ENCODE results near the gene MAGI2.

MAGI2 gene

DNA sequence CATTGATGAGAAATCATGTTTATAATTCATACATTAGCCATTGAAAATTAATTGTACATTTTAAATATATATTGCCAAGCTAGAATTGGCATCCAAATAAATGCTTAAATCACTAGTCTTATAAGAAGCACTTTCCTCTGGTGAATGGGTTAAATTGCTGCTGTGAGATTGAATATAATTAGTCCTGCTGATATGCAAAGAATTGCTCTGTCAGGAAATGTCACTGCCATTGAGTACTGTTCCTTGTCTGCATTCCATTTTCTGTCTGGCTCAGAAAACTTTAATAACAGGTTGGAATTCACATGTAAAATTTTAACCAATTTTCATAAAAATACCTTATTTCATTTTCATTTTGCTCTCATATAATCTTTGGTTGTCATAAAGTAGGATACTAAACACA lies 589.1 kb downstream of the MAGI2 start:
- Histone ChIP-seq H3K4me3 (ENCODE audit: low read length in 2 of 2) (no peak overlapping the region), H2AK5ac (ENCODE audit: low read depth, low read length) (no peak overlapping the region), H2BK15ac (ENCODE audit: low read length) (no peak overlapping the region), H3K27me3 (ENCODE audit: control insufficient read depth in 3 of 3, insufficient read depth in 3 of 3, low read depth in 1 of 3, low read length in 3 of 3) (no peaks in the 10 kb centered on the region), H3K18ac (ENCODE audit: low read length) (no peak overlapping the region), H2BK120ac (ENCODE audit: low read depth, low read length) (no peak overlapping the region), H3K4me2 (ENCODE audit: insufficient read depth, low read length, poor library complexity, severe bottlenecking) (no peak overlapping the region), H4K8ac (ENCODE audit: low read depth, low read length) (no peak overlapping the region), H2BK12ac (ENCODE audit: low read length) (no peak overlapping the region), H3K23ac (ENCODE audit: low read depth, low read length, poor library complexity) (no peak overlapping the region), H2AFZ (ENCODE audit: low read length) (no peak overlapping the region), H3K79me1 (ENCODE audit: low read depth, low read length) (no peaks in the 10 kb centered on the region), H3K4me1 (ENCODE audit: control insufficient read depth in 2 of 2, insufficient read depth in 1 of 2, low read depth in 1 of 2, low read length in 2 of 2) (peaks cover 4% of the 10 kb centered on the region in 2 donors), H3K36me3 (replicated peaks in 1 of 2; ENCODE audit: control insufficient read depth in 2 of 2, insufficient read depth in 2 of 2, low read length in 2 of 2) (no peaks in the 10 kb centered on the region), H4K91ac (ENCODE audit: low read depth, low read length, poor library complexity) (no peak overlapping the region), H2BK5ac (ENCODE audit: low read length) (no peak overlapping the region), H3K9ac (ENCODE audit: low read depth, low read length, poor library complexity) (no peak overlapping the region), H3K14ac (ENCODE audit: low read length) (no peak overlapping the region), H3K27ac (replicated peaks; ENCODE audit: low read length) (no peak overlapping the region), H3K9me3 (replicated peaks in 1 of 2; ENCODE audit: control insufficient read depth in 2 of 2, insufficient read depth in 1 of 2, low read depth in 1 of 2, low read length in 2 of 2) (no peaks in the 10 kb centered on the region), H3K4ac (ENCODE audit: low read length) (no peak overlapping the region)
- DNase-seq (ENCODE audit: low spot score), result no peak

DNA sequence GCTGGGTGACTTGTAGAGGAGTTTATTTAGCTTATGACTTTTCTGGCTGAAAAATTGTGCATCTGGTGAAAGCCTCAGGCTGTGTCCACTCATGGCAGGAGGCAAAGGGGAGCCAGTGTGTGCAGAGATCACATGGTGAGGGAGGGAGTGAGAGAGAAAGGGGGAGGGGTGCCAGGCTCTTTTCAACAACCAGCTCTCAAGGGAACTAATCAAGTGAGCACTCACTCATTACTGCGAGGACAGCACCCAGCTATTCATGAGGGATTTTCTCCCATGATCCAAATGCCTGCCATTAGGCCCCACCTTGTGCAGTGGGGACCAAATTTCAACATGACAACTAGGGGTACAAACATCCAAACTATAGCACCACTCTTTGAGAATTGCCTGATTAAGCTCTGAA lies 590.2 kb downstream of the MAGI2 start:
- H2BK15ac ChIP-seq (ENCODE audit: low read length), result no peak overlapping the region
- H3K36me3 ChIP-seq (replicated peaks in 1 of 2; ENCODE audit: control insufficient read depth in 2 of 2, insufficient read depth in 2 of 2, low read length in 2 of 2), result no peaks in the 10 kb centered on the region
- H3K14ac ChIP-seq (ENCODE audit: low read length), result no peak overlapping the region
- peak overlapping the region; percentile 25 for H2AFZ ChIP-seq (ENCODE audit: low read length)
- no peak overlapping the region for H2BK120ac ChIP-seq (ENCODE audit: low read depth, low read length)
- no peak overlapping the region for H4K8ac ChIP-seq (ENCODE audit: low read depth, low read length)
- no peaks in the 10 kb centered on the region for H3K27me3 ChIP-seq (ENCODE audit: control insufficient read depth in 3 of 3, insufficient read depth in 3 of 3, low read depth in 1 of 3, low read length in 3 of 3)
- no peak overlapping the region for H3K4me3 ChIP-seq (ENCODE audit: low read length in 2 of 2)
- no peak overlapping the region for H4K91ac ChIP-seq (ENCODE audit: low read depth, low read length, poor library complexity)
- H3K4me2 ChIP-seq (ENCODE audit: insufficient read depth, low read length, poor library complexity, severe bottlenecking), result no peak overlapping the region
- no peak overlapping the region for H3K9ac ChIP-seq (ENCODE audit: low read depth, low read length, poor library complexity)
- no peak overlapping the region for H2BK12ac ChIP-seq (ENCODE audit: low read length)
- H2BK5ac ChIP-seq (ENCODE audit: low read length), result no peak overlapping the region
- no peaks in the 10 kb centered on the region for H3K9me3 ChIP-seq (replicated peaks in 1 of 2; ENCODE audit: control insufficient read depth in 2 of 2, insufficient read depth in 1 of 2, low read depth in 1 of 2, low read length in 2 of 2)
- no peak overlapping the region for H3K4ac ChIP-seq (ENCODE audit: low read length)
- WGBS, 2 donors (ENCODE audit: extremely low coverage in 2 of 2, insufficient read length in 2 of 2, insufficient replicate concordance in 1 of 2), result no CpG with 5 or more reads among the region's 1 CpG
- H3K23ac ChIP-seq (ENCODE audit: low read depth, low read length, poor library complexity), result no peak overlapping the region
- DNase-seq (ENCODE audit: low spot score), result peak; percentile 9
- no peak overlapping the region for H3K27ac ChIP-seq (replicated peaks; ENCODE audit: low read length)
- no peak overlapping the region for H2AK5ac ChIP-seq (ENCODE audit: low read depth, low read length)
- no peaks in the 10 kb centered on the region for H3K79me1 ChIP-seq (ENCODE audit: low read depth, low read length)
- peaks cover 4% of the 10 kb centered on the region in 2 donors for H3K4me1 ChIP-seq (ENCODE audit: control insufficient read depth in 2 of 2, insufficient read depth in 1 of 2, low read depth in 1 of 2, low read length in 2 of 2)
- H3K18ac ChIP-seq (ENCODE audit: low read length), result no peak overlapping the region

DNA sequence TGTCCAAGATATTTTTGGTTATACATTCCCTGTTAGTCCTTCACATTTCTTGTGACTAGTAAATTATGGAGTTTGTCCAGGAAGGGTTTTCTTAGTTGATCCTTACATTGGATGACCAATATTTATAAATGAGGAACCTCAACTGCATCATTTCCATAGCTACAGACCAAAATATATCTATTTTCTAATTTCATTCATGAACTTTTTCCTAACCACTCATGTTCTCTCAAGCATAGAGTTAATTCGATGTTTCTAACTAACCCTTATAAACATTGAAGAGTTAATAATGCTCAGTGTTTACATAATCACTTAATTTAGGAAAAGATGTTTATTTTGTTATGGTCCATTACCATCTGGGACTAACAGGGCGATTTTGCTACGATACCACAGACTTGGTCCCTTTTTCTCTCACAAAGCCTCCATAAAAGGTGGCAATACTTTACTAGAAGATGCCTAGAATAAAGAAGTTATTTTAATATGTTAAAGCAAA lies 591.0 kb downstream of the MAGI2 start:
- H3K14ac ChIP-seq (ENCODE audit: low read length), result no peak overlapping the region
- H4K8ac ChIP-seq (ENCODE audit: low read depth, low read length), result no peak overlapping the region
- no peak overlapping the region for H2AFZ ChIP-seq (ENCODE audit: low read length)
- H2BK120ac ChIP-seq (ENCODE audit: low read depth, low read length), result no peak overlapping the region
- WGBS, 2 donors (ENCODE audit: extremely low coverage in 2 of 2, insufficient read length in 2 of 2, insufficient replicate concordance in 1 of 2), result no CpG with 5 or more reads among the region's 3 CpGs
- no peaks in the 10 kb centered on the region for H3K79me1 ChIP-seq (ENCODE audit: low read depth, low read length)
- no peaks in the 10 kb centered on the region for H3K27me3 ChIP-seq (ENCODE audit: control insufficient read depth in 3 of 3, insufficient read depth in 3 of 3, low read depth in 1 of 3, low read length in 3 of 3)
- no peak overlapping the region for H3K23ac ChIP-seq (ENCODE audit: low read depth, low read length, poor library complexity)
- H3K4ac ChIP-seq (ENCODE audit: low read length), result no peak overlapping the region
- no peak overlapping the region for H2BK5ac ChIP-seq (ENCODE audit: low read length)
- H4K91ac ChIP-seq (ENCODE audit: low read depth, low read length, poor library complexity), result no peak overlapping the region
- H2BK12ac ChIP-seq (ENCODE audit: low read length), result no peak overlapping the region
- no peak overlapping the region for H2BK15ac ChIP-seq (ENCODE audit: low read length)
- no peak for DNase-seq (ENCODE audit: low spot score)
- peaks cover 4% of the 10 kb centered on the region in 2 donors for H3K4me1 ChIP-seq (ENCODE audit: control insufficient read depth in 2 of 2, insufficient read depth in 1 of 2, low read depth in 1 of 2, low read length in 2 of 2)
- no peaks in the 10 kb centered on the region for H3K9me3 ChIP-seq (replicated peaks in 1 of 2; ENCODE audit: control insufficient read depth in 2 of 2, insufficient read depth in 1 of 2, low read depth in 1 of 2, low read length in 2 of 2)
- H3K9ac ChIP-seq (ENCODE audit: low read depth, low read length, poor library complexity), result no peak overlapping the region
- no peaks in the 10 kb centered on the region for H3K36me3 ChIP-seq (replicated peaks in 1 of 2; ENCODE audit: control insufficient read depth in 2 of 2, insufficient read depth in 2 of 2, low read length in 2 of 2)
- H3K4me3 ChIP-seq (ENCODE audit: low read length in 2 of 2), result no peak overlapping the region
- no peak overlapping the region for H3K4me2 ChIP-seq (ENCODE audit: insufficient read depth, low read length, poor library complexity, severe bottlenecking)
- no peak overlapping the region for H3K27ac ChIP-seq (replicated peaks; ENCODE audit: low read length)
- H2AK5ac ChIP-seq (ENCODE audit: low read depth, low read length), result no peak overlapping the region
- no peak overlapping the region for H3K18ac ChIP-seq (ENCODE audit: low read length)

DNA sequence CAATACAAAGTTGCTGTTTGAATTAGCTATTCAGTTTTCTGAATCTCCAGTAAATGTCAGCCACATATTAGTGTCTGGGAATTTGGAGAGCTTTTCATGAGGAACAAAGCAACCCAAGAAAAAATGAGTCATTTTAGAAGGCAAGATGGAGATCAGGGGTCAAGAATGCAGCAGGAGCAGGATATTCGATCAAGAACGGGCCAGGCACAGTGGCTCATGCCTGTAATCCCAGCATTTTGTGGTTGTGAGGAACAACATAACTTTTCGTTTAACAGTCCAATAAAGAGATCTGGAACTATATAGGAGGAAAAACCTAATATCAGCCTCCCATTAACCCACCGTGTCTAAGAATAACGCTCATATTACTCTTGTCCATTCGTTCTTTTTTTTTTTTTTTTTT lies 600.5 kb downstream of the MAGI2 start:
- Histone ChIP-seq H3K27me3 (ENCODE audit: control insufficient read depth in 3 of 3, insufficient read depth in 3 of 3, low read depth in 1 of 3, low read length in 3 of 3) (no peaks in the 10 kb centered on the region), H3K18ac (ENCODE audit: low read length) (no peak overlapping the region), H2AK5ac (ENCODE audit: low read depth, low read length) (no peak overlapping the region), H2BK12ac (ENCODE audit: low read length) (no peak overlapping the region), H3K27ac (replicated peaks; ENCODE audit: low read length) (no peak overlapping the region), H3K79me1 (ENCODE audit: low read depth, low read length) (no peaks in the 10 kb centered on the region), H3K9me3 (replicated peaks in 1 of 2; ENCODE audit: control insufficient read depth in 2 of 2, insufficient read depth in 1 of 2, low read depth in 1 of 2, low read length in 2 of 2) (no peaks in the 10 kb centered on the region), H3K4me1 (ENCODE audit: control insufficient read depth in 2 of 2, insufficient read depth in 1 of 2, low read depth in 1 of 2, low read length in 2 of 2) (no peaks in the 10 kb centered on the region), H3K23ac (ENCODE audit: low read depth, low read length, poor library complexity) (no peak overlapping the region), H2AFZ (ENCODE audit: low read length) (no peak overlapping the region), H3K4me3 (ENCODE audit: low read length in 2 of 2) (no peak overlapping the region), H4K91ac (ENCODE audit: low read depth, low read length, poor library complexity) (no peak overlapping the region), H2BK5ac (ENCODE audit: low read length) (no peak overlapping the region), H3K9ac (ENCODE audit: low read depth, low read length, poor library complexity) (no peak overlapping the region), H4K8ac (ENCODE audit: low read depth, low read length) (no peak overlapping the region), H3K36me3 (replicated peaks in 1 of 2; ENCODE audit: control insufficient read depth in 2 of 2, insufficient read depth in 2 of 2, low read length in 2 of 2) (no peaks in the 10 kb centered on the region), H3K4ac (ENCODE audit: low read length) (no peak overlapping the region), H3K4me2 (ENCODE audit: insufficient read depth, low read length, poor library complexity, severe bottlenecking) (no peak overlapping the region), H3K14ac (ENCODE audit: low read length) (no peak overlapping the region), H2BK15ac (ENCODE audit: low read length) (no peak overlapping the region), H2BK120ac (ENCODE audit: low read depth, low read length) (no peak overlapping the region)
- no peak for DNase-seq (ENCODE audit: low spot score)
- WGBS, 2 donors (ENCODE audit: extremely low coverage in 2 of 2, insufficient read length in 2 of 2, insufficient replicate concordance in 1 of 2), result no CpG with 5 or more reads among the region's 6 CpGs

All from neuronal stem cell (in vitro differentiated cells).